HUES6 (cell line): Measurements from ENCODE around the gene SLC4A5.
"Not testable (repeated sequence)": the region's sequence is repeated elsewhere in the genome, so short reads cannot be mapped to it uniquely, and the experiment has no call there.

ENCODE experiments used
- H3K27ac ChIP-seq: 2 replicates; pipeline ENCODE4 v1.7.0; 2013; ENCODE audit warnings: low read depth, mild to moderate bottlenecking, low read length, inconsistent platforms
- H3K27me3 ChIP-seq: 2 replicates; pipeline ENCODE4 v1.6.1; 2013; ENCODE audit warnings: low read length; ENCODE audit not compliant: control insufficient read depth, insufficient read depth
- H3K36me3 ChIP-seq: 2 replicates; pipeline ENCODE4 v1.6.1; 2013; ENCODE audit warnings: low read length; ENCODE audit not compliant: control insufficient read depth, insufficient read depth
- H3K4me1 ChIP-seq: 2 replicates; pipeline ENCODE4 v1.6.1; 2013; ENCODE audit warnings: low read length; ENCODE audit not compliant: control insufficient read depth, insufficient read depth
- H3K4me3 ChIP-seq: 2 replicates; pipeline ENCODE4 v1.5.1; 2013; ENCODE audit warnings: low read depth, low read length
- H3K9ac ChIP-seq: one replicate; pipeline ENCODE4 v1.6.1; 2013; ENCODE audit warnings: mild to moderate bottlenecking, low read length
- H3K9me3 ChIP-seq: 2 replicates; pipeline ENCODE4 v1.6.1; 2013; ENCODE audit warnings: low read depth, low read length; ENCODE audit not compliant: control insufficient read depth, insufficient read depth

The SLC4A5 gene

DNA sequence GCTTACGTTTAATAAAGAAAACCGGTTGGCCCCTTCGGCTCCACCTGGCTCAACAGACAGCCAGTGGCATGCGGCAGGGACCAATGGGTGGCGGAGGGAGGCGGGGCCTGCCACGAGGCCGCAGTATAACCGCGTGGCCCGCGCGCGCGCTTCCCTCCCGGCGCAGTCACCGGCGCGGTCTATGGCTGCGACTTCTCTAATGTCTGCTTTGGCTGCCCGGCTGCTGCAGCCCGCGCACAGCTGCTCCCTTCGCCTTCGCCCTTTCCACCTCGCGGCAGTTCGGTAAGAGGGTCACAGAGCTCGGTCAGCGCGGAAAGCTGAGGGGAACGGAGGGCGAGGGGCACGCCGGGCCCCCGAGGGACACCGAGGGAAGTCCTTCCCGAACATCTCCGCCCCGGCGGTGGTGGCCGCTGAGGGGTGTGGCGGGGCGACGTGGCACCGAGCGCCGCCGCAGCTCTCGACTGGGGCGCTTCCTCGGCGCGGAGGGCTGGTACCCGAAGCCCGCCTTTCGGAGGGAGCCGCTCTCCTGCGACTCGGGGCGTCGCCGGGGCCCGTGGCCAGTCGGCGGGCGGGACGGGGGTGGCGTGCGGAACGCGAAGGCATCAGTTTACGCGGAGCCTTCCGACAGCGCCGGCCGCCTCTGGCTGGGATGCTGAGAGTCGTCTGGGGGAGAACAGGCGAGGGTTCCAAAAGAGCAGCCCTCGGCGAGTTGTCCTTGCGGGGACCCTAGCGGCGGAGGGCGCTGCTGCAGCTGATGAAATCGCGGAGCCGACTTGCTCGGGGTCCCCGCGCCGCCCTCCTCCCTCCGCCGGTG is 144.5 kb downstream of the SLC4A5 start, which contains the start of gene MTHFD2:
Gene MTHFD2 (plus strand): TSS at position 155 of the 814 bp plus-strand sequence. CDS start 27 bp downstream, at position 182.
- H3K9ac ChIP-seq: peak within 1 kb of the TSS; percentile 100
- H3K27me3 ChIP-seq: no peaks in the 10 kb centered on the region
- no peaks in the 10 kb centered on the region for H3K9me3 ChIP-seq
- peak within 1 kb of the TSS; percentile 100 for H3K4me3 ChIP-seq
- H3K36me3 ChIP-seq: peaks cover 39% of the 10 kb centered on the region
- H3K4me1 ChIP-seq: peaks cover 12% of the 10 kb centered on the region; the same call in 1 of the 2 replicates
- H3K27ac ChIP-seq: peak within 1 kb of the TSS; percentile 100

DNA sequence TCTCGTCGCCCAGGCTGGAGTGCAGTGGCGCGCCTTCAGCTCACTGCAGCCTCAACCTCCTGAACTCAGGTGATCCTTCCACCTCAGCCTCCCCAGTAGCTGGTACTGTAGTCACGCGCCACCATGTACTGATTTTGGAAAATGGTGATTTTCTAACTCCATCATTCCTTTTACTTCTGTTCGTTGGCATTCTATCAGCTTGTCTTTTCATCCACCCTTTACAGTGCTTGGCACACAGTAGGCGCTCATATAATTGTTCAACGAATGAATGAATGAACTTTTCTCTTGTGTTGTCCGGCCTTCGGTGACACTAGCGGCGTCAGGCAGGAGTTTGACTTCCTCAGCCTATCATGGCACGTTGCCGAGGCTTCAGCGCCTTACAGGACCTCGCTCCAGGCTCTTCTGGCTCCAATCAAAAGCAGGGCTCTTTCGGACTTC is 145.2 kb downstream of the SLC4A5 start:
- Histone ChIP-seq H3K36me3 (peaks cover 33% of the 10 kb centered on the region), H3K27me3 (no peaks in the 10 kb centered on the region), H3K27ac (no peak overlapping the region), H3K4me3 (peak overlapping the region; percentile 34), H3K9me3 (no peaks in the 10 kb centered on the region), H3K9ac (no peak overlapping the region), H3K4me1 (peaks cover 8% of the 10 kb centered on the region)

GRCh38 chr2:74197049-74197448 is 146.2 kb downstream of the SLC4A5 start:
- peaks cover 23% of the 10 kb centered on the region for H3K36me3 ChIP-seq
- no peak overlapping the region for H3K27ac ChIP-seq
- H3K4me3 ChIP-seq: no peak overlapping the region
- no peaks in the 10 kb centered on the region for H3K27me3 ChIP-seq
- no peaks in the 10 kb centered on the region for H3K9me3 ChIP-seq
- peaks cover 17% of the 10 kb centered on the region for H3K4me1 ChIP-seq
- no peak overlapping the region for H3K9ac ChIP-seq

- Histone ChIP-seq H3K27ac (no peak overlapping the region), H3K27me3 (no peaks in the 10 kb centered on the region), H3K9me3 (no peaks in the 10 kb centered on the region), H3K4me3 (no peak overlapping the region), H3K9ac (no peak overlapping the region), H3K4me1 (peaks cover 19% of the 10 kb centered on the region; the same call in 1 of the 2 replicates), H3K36me3 (peaks cover 5% of the 10 kb centered on the region)
Measured at GRCh38 chr2:74194799-74195198, 148.4 kb downstream of the SLC4A5 start.

DNA sequence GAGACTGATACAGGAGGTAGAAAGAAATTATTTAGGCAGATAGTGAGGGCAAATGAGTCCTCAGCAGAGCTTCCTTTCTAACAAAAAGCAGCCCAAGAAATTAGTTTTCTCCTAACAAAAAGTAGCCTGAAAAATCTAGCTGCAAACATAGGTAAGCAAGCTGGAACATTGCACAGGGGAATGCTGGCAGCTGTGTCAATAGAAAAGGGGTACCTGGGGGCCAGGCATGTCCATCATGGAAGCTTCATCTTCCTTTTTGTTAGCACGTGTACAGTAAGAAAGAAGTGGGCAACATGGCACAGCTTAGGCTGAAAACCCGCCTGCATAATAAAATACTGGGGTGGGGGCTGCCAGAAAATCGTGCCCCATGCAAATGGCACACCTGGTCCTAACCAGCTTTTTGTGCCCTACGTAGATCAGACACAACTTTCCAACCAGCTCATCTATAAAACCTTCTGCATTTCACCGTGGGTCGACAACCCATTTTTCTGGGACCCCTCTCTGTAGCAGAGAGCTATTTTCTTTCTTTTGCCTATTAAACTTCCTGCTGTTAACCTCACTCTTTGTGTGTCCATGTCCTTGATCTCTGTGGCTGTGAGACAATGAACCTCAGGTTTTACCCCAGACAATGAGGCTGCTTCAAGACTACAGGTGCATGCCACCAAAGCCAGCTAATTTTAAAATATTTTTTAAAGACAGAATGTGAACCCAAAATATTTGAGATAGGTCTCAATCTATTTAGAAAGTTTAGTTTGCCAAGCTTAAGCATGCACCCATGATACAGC is 151.4 kb downstream of the SLC4A5 start:
- Histone ChIP-seq H3K4me1 (peaks cover 29% of the 10 kb centered on the region), H3K27me3 (no peaks in the 10 kb centered on the region), H3K9me3 (no peaks in the 10 kb centered on the region), H3K9ac (peak overlapping the region; percentile 65), H3K27ac (peak overlapping the region; percentile 66; the same call in 1 of the 2 replicates), H3K4me3 (no peak overlapping the region), H3K36me3 (no peaks in the 10 kb centered on the region)

DNA sequence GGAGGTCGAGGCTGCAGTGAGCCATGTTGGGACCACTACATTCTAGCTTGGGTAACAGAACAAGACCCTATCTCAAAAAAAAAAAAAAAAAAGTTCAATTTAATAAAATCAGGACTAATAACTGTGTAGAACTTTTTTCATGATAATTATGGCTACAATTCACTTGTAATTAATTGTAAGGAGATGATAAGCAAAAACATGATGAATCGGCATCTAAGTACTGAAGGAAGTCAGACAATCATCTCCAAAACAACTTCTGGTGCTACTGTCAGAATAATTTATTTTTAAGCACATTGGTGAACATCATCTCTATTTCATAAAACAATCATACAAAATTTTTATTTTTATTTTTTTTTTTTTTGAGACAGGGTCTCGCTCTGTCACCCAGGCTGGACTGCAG is 154.5 kb downstream of the SLC4A5 start:
- no peaks in the 10 kb centered on the region for H3K36me3 ChIP-seq
- H3K9me3 ChIP-seq: no peaks in the 10 kb centered on the region
- H3K4me1 ChIP-seq: peaks cover 29% of the 10 kb centered on the region
- no peak overlapping the region for H3K4me3 ChIP-seq
- H3K9ac ChIP-seq: peak overlapping the region; percentile 36
- no peaks in the 10 kb centered on the region for H3K27me3 ChIP-seq
- peak overlapping the region; percentile 33; the same call in 1 of the 2 replicates for H3K27ac ChIP-seq

- H3K27me3 ChIP-seq: no peaks in the 10 kb centered on the region
- H3K9me3 ChIP-seq: no peaks in the 10 kb centered on the region
- peak overlapping the region; percentile 36 for H3K9ac ChIP-seq
- H3K4me1 ChIP-seq: peaks cover 29% of the 10 kb centered on the region
- peak overlapping the region; percentile 33 for H3K27ac ChIP-seq
- no peaks in the 10 kb centered on the region for H3K36me3 ChIP-seq
- H3K4me3 ChIP-seq: 0 out of 2 replicates have a peak overlapping the region, but pooled peaks have one; percentile 32
Measured at GRCh38 chr2:74188018-74188601, 155.1 kb downstream of the SLC4A5 start.

- H3K4me1 ChIP-seq: peaks cover 18% of the 10 kb centered on the region
- H3K4me3 ChIP-seq, H3K9me3 ChIP-seq, H3K9ac ChIP-seq, H3K36me3 ChIP-seq, H3K27me3 ChIP-seq, H3K27ac ChIP-seq: not testable (repeated sequence)
Measured at GRCh38 chr2:74186706-74187105, 156.5 kb downstream of the SLC4A5 start.

- H3K9me3 ChIP-seq: no peaks in the 10 kb centered on the region
- H3K27ac ChIP-seq: no peak overlapping the region
- no peaks in the 10 kb centered on the region for H3K27me3 ChIP-seq
- H3K9ac ChIP-seq: no peak overlapping the region
- H3K4me3 ChIP-seq: no peak overlapping the region
- peaks cover 18% of the 10 kb centered on the region for H3K4me1 ChIP-seq
- no peaks in the 10 kb centered on the region for H3K36me3 ChIP-seq
Measured at GRCh38 chr2:74186038-74186437, 157.2 kb downstream of the SLC4A5 start.

- Histone ChIP-seq H3K4me1 (peaks cover 18% of the 10 kb centered on the region), H3K9ac (no peak overlapping the region), H3K36me3 (no peaks in the 10 kb centered on the region), H3K27ac (no peak overlapping the region), H3K4me3 (no peak overlapping the region), H3K9me3 (no peaks in the 10 kb centered on the region), H3K27me3 (no peaks in the 10 kb centered on the region)
Measured at GRCh38 chr2:74183878-74184277, 159.3 kb downstream of the SLC4A5 start.
